GM18517 (cell line): ENCODE measurements around the gene UGT3A2.
"Not testable (repeated sequence)": the region's sequence is repeated elsewhere in the genome, so short reads cannot be mapped to it uniquely, and the experiment has no call there.

ENCODE experiments used
- ATAC-seq: cut with Tn5 transposase; IDR thresholded peaks from one replicate; pipeline ENCODE4 v1.9.1; 2021; ENCODE audit warnings: mild to moderate bottlenecking, moderate library complexity; ENCODE audit not compliant: unreplicated experiment

UGT3A2 gene

DNA sequence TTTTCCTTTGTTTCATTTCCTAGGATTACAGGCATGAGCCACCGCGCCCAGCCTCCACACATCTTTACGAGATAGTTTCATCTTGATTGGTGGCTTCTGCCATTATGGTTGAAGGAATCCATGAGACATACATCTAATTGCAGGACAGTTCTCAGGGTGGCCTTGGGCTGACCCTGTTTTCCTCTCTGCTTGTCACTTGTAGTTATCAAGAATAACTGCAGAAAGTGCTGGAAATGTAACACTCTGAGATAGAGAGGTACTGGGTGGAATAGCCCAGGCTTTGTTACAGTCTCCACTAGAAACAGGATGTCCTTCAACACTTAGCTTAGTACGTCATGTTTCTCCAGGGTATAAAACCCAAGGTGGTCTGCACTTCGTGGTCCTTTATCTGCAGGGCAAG, 10.7 kb downstream of the UGT3A2 start:
- no peak for ATAC-seq

DNA sequence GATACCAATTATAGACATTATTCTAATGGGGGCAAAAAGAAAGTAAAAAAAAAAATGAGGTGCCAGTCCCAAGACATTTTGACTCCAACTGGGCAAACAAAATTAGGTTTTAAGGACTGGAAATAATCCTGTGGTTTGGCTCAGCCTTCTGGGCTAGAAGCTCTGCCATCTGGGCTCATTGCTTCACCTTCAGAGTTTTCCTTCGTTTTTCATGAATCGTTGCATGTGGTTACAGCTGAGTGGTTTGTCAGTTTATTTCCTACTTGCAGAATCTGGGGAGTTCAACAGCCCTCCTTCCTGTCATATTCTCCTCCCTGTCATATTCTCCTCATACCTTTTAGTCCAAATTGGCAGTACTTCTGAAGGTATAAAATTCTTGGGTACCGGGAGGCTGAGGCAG, 12.0 kb downstream of the UGT3A2 start:
- ATAC-seq = no peak

DNA sequence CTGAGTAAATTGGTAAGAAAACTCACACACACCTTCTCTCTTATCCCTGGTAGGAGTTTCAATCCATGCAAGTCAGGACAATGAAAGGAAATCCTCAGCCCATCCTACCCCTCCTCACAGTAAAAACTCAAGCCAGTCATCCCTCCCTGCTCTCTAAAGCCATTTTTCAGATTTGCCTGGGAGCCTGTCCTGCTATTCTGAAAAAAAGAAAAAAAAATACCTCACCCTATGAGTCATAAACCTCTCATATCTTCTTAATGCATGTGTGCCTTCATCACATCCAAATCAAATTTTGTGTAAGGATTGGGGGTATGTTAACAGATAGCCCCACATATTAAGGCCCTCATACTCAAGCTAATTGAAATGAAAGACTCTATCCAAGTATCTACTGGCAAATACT, 14.1 kb downstream of the UGT3A2 start:
- ATAC-seq = no peak

DNA sequence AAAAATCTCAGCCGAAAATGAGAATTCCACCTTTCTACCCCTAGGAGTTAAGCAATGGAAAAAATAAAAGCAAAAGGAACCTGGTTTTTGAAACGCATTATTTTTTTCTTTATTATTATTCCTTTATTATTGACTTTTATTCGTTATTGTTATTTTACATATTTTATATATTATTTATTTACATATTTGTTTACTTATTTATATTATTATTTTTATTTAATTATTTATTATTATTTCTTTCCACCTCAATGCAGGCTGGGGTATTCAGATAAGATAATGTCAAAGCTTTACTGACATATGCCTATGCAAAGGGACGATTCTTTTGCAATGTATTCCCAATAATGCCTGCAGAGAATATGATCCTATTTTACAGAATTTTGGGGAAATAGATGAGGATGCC, 16.7 kb downstream of the UGT3A2 start:
- no peak for ATAC-seq

DNA sequence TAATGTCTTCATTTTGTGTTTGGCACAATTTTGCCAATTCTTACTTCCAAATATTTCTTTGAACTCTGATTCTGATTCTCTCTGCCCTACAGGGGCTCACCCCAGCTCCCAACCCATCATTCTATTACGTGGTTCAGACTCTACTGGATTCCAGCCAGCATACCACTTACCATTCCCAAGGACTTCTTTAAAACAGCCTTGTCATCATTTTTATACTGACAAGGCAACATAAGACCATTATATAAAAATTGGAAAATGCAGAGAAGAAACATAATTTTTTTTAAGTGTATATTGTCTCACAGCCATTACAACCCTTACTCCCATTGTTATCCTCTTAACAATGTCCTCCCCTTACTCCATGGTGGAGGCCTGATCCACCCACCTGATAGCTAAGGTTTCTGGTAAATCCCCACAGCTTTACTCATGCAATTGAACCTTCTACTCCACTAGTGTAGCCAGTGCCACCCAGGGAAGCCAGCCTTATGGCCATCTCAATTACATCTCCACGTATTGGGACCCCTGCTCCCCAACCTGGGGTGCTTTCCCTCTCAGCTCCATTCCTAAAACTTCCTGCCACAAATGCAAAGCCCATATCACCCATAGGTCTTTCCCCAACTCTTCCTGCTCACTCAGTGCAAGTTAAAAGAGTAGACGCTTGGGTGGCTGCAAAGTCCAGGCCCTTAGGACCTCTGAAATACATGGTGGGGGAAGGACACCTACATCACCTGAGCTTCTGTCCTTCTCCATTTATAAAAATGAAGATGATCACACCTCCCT, 19.1 kb downstream of the UGT3A2 start:
- ATAC-seq = no peak

DNA sequence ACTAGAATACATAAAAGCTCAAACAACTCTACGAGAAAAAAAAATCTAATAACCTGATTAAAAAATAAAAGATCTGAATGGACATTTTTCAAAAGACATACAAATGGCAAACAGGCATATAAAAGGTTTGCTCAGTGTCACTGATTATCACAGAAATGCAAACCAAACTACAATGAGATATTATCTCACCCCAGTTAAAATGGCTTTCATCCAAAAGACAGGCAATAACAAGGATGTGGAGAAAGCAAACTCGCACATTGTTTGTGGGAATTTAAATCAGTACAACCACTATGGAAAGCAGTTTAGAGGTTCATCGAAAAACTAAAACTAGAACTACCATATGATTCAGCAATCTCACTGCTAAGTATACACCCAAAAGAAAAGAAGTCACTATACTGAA, 20.8 kb downstream of the UGT3A2 start:
- no peak for ATAC-seq

DNA sequence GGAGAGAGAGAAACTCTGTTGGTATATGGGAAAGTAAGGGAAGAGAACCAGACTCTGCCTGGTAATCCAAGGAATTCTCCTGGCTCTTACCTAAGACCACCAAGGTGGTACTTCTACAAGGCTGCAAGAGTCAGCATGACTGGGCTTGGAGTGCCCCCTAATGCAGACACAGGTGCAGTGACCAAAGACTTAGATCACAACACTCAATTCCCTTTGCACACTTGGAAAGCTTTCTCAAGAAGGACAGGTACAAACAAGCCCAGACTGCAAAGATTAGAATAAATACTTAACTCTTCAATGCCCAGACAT, 25.2 kb downstream of the UGT3A2 start:
- no peak for ATAC-seq

DNA sequence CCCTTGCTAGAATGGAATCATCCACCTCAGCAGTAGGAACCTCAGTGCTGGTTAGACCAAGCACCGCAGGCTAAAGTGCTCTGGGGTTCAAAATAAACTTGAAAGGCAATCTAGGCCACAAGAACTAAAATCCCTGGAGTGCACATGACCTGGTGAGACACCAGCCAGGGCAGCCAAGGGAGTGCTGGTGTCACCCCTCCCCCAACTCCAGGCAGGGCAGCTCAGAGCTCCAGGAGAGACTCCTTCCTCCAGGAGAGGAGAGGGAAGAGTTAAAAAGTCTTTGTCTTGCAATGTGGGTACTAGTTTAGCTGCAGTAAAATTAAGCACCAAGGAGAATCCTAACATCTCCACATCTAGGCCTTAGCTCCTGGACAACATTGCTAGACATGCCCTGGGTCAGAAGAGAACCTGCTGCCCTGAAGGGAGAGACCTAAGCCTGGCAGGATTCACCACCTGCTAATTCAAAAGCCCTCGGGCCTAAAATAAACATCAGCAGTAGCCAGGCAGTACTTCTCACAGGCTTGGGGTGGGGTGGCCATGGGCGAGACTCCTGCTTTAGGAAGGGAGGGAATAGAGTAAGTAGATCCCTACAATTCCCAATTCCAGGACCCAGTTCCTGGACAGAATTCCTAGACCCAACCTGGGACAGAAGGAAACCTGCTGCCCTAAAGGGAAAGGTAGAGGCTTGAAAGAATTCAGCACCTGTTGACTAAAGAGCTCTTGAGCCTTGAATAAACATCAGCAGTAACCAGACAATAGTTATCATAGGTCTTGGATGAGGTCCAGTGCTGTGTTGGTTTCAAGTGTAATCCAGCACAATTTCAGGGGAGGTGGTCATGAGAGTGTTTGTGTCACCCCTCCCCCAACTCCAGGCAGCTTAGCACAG, 25.8 kb downstream of the UGT3A2 start:
- ATAC-seq = no peak

DNA sequence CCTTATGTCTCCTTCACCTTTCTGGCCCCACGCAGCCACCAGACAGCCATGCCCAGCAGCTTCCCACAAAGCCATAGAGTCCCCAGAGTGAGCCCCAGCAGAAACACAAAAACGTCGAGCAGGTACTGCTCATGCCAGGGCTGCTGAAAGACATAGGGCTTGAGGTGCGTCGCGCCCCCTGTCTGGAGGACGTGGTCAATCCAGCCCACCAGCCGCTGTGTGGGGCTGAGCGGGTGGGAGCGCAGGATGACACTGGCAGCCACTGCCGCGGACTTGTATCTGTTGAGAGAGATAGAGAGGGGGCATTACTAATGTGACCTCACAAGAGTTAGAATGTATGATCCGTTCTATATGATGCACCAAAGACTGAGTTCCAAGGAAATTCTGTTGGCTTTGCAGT, 31.0 kb downstream of the UGT3A2 start:
- no peak for ATAC-seq

DNA sequence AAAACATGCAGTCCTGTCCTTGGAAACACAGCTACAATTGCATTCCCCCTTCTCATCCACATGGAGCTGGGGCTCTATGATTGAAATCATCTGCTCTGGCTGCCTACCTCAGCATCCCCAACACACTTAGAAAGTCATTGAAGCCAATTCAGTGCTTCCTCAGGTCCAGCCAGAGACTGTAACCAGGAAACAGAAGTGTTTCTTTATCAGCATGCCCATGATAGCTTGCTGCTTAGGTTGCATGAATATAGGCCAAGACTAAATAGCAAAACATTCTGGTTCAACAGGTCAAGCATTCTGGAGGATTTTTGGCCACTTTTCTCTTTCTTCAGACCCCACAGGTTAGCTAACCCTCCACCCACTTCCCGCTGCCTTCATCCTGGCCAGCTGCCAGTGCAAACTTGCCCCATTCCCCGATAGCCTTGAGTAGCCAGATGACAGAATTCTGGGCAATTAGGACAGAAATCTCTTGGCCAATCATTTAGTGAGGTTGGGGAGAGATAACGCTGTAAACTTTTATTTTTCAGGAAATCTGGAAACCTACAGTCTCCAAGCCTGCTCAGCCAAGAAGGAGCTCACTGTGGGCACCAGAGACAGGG, 32.0 kb downstream of the UGT3A2 start:
- not testable (repeated sequence) for ATAC-seq

DNA sequence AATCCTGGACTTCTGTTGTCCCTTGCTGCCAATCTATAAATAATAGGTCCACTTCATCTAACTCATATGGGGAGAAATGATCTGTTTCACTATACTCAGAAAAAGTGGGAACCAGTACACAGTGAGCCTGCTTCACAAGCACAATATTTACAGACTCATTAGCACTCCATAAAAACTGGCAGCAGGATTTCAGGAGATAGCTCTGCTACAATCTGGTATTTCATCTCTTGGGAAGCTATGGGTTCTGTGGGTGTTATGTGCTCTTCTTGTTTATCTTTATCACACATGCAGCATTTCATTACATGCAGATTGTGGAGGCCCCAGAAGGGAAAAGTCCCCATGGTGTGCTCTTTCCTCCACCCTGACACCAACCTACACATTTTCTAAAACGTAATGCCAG, 33.2 kb downstream of the UGT3A2 start:
- ATAC-seq = no peak

DNA sequence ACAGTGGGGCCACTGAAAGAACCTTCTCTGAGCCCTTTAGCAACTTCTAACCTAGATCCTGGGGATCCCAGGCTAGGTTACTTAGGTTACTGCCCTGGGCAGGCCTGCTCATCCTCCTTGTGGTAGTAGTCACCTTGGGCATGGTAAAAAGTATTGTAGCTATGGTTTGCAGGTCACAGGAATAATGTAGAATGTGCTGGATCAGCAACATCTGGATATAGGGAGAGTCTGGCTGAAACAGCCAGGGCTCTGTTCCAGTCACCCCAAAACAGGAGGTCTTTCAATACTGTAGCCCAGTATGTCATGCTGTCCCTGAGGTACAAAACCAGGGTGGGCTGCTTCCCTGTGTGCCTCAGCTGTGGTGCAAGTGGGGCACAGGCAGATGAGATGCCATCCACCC, 33.6 kb downstream of the UGT3A2 start:
- no peak for ATAC-seq

DNA sequence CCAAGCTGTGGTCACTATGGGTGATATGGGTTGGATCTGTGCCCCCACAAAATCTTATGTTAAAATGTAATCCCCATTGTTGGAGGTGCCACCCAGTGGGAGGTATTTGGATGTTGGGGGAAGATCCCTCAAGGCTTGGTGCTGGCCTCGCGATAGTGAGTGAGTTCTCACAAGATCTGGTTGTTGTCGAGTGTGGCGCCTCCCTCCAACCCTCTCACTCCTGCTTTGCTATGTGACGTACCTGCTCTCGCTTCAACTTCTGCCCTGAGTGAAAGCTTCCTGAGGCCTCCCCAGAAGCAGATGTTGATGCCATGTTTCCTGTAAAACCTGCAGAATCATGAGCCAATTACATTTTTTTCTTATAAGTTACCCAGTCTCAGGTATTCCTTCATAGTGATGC, 35.5 kb downstream of the UGT3A2 start:
- ATAC-seq = no peak

DNA sequence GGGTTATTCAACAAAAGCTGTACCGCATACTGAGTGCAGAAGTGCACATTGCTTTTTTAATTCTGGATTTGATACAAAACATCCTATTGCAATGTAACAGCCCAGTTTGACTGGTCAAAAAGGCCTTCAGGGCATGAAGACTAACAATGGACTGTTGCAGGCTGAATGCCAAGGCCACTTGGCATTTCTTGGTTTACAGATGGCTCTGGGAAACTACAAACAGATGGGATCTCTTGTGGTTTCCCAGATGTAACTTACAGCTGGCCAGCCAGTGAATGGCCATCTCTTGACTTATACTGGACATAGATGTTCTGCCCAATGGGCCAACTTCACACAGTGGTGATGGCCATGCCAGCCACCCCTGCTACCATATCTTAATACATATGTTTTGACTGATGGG, 36.8 kb downstream of the UGT3A2 start:
- no peak for ATAC-seq

DNA sequence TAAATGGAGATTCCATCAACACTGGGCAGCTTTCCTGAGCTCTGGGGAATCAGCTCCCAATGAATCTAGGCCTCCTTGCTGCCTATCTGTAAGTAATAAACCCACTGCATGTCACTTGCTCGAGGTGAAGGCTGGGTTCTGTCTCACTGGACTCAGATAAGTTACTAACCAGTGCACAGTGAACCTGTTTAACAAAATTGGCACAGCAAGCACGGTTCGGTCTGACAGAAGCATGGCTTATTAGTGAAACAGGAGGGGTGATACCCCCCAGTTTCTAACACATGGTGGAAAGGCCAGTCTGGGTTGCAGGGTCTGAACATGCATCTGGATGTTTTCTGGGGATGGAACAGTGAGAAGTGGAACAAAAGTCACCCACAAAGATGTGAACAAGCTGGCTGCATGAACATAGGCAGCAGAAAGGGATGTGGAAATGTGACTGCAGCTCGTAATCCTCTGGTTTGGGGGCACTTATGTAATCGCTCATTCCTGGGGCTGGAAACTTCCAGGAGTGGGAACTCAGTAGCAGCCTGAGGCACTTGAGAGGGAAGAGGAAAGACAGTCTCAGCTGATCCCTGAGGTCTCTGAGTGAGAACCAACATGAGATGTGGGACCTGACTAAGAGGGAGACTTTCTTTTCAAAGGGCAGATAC, 37.7 kb downstream of the UGT3A2 start:
- ATAC-seq = no peak

DNA sequence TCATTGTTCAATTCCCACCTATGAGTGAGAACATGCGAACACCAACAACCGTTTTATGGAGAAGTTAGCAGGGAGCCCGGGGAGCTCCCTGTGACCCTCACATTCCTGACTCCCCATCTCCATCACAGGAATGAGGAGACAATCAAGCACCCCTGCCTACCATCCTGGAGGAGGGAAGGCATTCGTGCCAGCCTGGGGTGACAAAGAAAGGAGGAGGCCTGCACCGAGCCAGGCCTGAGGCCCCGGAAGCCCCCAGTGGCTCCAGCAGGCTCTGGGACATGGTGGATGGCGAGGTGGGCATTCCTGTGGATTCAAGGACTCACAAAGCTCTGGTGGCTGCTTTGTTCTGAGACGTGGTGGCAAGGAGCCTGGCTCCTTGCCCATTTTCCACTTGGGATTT, 39.0 kb downstream of the UGT3A2 start:
- ATAC-seq = no peak

DNA sequence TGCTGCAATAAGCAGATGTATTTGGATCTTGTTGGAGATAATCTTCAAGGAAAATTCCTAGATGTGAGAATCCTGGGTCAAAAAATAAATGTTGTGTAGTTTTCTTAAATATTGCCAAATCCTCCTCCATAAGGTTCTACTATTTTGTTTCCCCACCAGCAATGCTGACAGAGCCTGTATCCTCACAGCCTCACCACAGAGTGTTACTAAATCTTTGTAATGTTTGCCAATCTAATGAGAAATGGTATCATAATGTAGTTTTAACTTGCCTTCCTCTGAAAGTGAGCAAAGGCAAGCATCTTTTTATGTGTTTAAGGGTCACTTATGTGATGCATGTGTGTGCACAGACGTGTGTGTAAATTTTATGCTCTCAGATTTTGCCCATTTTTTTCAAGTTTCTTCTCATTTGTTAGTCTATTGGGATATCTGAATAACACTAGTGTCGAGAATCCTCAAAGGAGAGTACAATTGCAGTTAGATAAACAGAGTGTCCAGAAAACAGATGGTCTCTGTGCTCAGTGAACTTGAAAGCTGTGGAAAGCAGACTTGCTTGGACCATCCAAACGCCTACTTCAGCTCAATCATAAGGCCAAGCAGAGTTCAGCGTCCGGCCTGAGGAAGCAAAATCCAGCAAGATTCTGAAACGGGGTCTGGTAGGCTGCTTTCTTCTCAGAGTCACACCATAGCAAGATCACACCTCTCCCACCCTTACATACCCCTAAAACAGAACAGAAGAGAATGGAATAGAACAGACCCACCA, 39.8 kb downstream of the UGT3A2 start:
- no peak for ATAC-seq

DNA sequence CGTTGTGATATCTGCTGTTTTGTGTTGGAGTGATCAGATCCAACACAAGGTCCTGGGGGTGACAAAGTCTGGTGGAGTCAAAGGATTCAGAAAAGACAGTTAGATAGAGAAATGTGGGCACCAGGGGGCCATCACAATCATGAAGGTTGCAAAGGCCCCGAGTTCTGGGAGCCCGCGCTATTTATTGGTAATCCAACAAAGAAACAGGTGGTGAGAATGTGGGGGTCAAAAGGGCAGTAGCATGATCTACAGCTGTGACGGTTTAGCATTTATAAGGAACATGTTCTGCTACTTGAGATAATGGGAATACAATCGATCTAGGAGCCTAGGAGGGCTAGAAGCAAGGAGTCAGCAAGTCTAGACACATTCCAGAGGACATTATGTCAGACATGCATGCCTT, 44.4 kb downstream of the UGT3A2 start:
- not testable (repeated sequence) for ATAC-seq

DNA sequence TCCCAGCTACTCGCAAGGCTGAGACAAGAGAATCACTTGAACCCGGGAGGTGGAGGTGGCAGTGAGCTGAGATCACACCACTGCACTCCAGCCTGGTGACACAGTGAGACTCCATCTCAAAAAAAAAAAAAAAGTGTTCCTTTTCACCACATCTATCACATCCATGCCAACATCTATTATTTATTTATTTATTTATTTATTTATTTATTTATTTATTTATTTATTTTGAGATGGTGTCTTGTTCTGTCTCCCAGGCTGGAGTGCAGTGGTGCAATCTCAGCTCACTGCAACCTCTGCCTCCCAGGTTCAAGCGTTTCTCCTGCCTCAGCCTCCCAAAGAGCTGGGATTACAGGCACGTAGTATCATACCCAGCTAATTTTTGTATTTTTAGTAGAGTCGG, 47.1 kb downstream of the UGT3A2 start:
- ATAC-seq = not testable (repeated sequence)

DNA sequence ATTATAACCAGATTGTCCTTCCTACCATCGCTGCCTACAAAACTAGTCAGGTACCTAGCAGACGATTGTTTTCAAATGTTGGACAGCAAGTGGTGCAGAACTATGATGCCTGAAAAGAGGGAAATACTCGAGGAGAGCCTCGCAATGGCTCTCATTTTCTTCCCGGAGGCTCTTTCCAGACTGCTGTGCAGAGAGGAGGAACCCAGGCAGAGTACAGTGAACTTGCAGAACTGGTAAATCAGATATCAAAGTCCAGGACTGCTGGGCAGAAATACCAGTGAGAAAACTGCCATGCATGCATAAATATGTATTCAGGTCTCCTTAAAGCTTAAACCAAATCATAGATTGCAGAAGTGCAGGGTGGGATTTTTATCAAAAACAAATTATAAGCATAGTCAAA, 49.1 kb downstream of the UGT3A2 start:
- ATAC-seq = no peak

DNA sequence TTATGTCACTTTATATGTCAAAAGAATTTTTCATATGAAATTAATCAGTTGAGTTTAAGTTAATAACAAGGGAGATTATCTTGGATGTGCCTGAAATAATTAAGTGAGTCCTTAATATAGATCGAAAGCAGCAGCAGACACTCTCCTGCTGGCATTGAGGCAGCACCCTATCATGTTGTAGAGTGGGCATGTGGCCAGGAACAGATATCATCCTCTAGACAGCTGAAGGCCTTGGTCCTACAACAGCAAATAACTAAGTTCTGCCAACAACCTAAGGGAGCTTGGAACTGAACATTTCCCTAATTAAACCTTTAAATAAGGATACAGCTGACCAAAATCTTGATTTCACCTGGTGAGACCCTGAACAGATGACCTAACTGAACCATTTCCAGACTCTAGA, 49.7 kb downstream of the UGT3A2 start:
- no peak for ATAC-seq
